Skin epidermis (tissue), 12 donors: ENCODE data around the gene EPS15.
"Not testable (repeated sequence)": the region's sequence is repeated elsewhere in the genome, so short reads cannot be mapped to it uniquely, and the experiment has no call there.

Source experiments
- H3K27ac ChIP-seq, 21 experiments: fragments of 200-600 bp; sonication (generic) in 11 of 21; one replicate each; pipeline ENCODE4 v1.5.0; 2020; ENCODE audit warnings: mild to moderate bottlenecking in 3 of 21, inconsistent platforms in 2 of 21, moderate library complexity in 2 of 21
- H3K4me3 ChIP-seq, 7 experiments: fragments of 200-600 bp; sonication (generic) in 2 of 7; one replicate each; pipeline ENCODE4 v1.5.0; 2020; ENCODE audit warnings: inconsistent platforms in 2 of 7, mild to moderate bottlenecking in 2 of 7, moderate library complexity in 1 of 7

EPS15 gene

GRCh38 chr1:51519048-51519864 lies at the start of gene EPS15:
Gene EPS15, minus strand, starts transcription at chr1:51519266. Its CDS starts 35 bp downstream, at chr1:51519231.
- peak within 1 kb of the TSS; percentile 80 to 97 (median 93) for H3K27ac ChIP-seq
- peak within 1 kb of the TSS; percentile 69 to 92 (median 80) for H3K4me3 ChIP-seq

DNA sequence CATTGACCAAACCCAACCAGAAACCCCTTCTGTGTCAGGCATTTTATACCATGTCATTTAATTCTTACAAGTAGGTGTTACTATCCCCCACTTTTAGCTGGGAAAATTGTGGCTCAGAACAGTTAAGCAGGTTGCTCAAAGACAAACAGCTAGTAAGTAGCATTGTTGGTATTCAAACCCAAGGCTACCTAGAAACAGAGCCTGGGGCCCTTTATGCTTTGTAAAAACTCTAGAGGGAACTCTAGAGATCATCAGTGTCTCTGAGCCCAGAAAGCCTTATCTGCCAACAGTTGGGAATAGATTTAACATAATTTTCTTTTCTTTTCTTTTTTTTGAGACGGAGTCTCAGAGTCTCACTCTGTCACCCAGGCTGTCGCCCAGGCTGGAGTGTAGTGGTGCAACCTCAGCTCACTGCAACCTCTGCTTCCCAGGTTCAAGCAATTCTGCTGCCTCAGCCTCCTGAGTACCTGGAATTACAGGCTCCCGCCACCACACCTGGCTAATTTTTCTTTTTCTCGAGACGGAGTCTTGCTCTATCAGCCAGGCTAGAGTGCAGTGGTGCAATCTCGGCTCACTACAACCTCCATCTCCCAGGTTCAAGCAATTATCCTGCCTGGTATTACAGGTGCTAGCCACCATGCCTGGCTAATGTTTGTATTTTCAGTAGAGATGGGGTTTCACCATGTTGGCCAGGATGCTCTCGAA lies 49.3 kb upstream of the EPS15 start:
- peak overlapping the region in 13 of 21 experiments; percentile 20 to 82 (median 67) for H3K27ac ChIP-seq
- no peak overlapping the region for H3K4me3 ChIP-seq

DNA sequence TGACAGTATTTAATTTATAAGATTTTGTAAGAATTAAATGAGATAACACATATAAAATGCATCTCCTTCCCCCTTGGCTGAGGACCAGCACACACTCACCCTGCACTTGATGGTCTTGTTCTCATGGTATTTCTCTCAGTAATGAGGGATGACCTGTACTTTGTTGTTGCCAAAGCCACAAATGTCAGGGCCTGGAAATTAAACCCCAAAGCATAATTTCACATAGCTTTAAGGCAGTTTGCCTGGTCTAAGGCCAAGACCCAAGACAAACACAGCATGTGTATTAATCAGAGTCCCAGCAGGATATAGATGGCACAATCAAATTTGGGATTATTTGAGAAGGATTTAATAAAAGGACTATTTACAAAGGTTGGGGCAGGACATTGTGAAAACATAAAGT lies 48.6 kb upstream of the EPS15 start:
- no peak overlapping the region for H3K4me3 ChIP-seq
- peak overlapping the region in 3 of 21 experiments; percentile 67 to 82 (median 73) for H3K27ac ChIP-seq

DNA sequence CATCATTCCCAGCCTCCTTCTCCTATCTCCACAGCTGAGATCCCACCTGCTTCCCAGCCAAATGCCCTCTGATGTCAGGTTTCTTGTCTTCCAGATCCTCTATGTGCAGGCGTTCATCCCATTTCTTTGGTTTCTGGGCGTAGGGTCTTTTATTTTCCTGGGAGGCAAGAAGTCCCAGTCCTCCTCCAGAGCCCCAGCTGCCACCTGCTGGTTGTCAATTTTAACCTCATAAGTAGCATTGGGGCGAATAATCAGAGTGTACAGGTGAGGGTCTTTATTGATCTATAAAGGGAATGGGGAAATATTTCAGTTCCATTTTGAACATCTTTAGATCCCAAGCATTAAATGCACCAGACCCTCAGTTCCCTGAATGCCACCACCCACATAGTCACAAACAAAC lies 47.2 kb upstream of the EPS15 start:
- Histone ChIP-seq H3K4me3 (no peak overlapping the region), H3K27ac (no peak overlapping the region)

DNA sequence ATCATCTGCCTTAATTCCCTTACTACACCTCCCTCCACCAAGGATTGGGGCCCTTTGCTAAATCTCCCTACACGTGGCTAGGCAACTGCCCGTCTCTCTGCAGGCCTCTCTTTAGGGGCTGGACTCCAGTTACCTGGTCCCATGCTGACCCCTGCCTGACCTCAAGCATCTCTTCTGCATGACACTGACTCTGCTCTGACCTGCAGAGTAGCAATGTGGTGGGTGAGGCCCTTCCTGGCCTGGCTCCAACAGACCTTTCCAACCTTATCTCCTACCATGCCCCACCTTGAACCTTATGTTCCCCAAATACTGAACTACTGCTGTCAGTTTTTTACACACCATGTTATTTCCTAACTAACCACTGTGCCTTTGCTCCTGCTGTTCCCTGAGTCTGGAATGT lies 45.9 kb upstream of the EPS15 start:
- Histone ChIP-seq H3K27ac (no peak overlapping the region), H3K4me3 (no peak overlapping the region)

DNA sequence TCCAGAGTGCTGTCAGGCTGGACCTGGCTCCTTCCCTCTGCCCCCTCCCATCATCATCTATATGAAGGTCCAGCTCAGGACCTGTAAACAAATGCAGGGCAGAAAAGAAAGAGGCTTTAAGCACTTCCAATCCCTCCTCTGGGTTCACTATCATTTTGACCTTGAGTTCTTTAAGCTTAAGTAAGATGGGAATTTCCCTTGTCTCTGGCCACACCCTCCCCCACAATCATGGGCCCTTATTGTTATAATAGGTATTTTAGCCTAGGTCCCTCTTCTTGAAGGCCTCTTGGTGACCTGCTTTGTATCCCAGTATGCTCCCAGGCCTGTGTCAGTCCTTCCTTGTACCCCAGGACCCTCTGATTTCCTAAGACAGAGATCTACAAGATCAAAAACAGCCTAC lies 45.1 kb upstream of the EPS15 start:
- H3K27ac ChIP-seq, result no peak overlapping the region
- no peak overlapping the region for H3K4me3 ChIP-seq

DNA sequence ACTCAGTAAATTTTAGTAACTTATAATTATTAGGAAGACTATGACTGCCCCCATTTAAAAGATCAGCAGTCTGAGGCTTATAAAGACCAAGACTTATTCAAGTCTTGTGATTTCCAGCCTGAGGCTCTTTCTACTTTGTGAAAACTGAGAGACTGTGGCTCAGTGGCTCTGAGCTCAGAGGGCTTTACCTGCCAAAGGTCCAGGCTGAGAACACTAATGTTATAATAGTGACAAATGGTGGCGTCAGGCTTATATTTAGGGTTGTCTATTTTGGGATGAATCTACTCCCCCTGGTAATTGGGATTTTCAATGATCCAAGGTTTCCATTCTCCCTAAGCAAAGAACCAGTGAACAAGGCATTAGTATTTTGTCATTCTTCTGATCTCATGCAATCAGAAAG lies 42.6 kb upstream of the EPS15 start:
- Histone ChIP-seq H3K4me3 (no peak overlapping the region), H3K27ac (no peak overlapping the region)

- H3K27ac ChIP-seq, H3K4me3 ChIP-seq: not testable (repeated sequence)
Measured at GRCh38 chr1:51560895-51561294, 41.8 kb upstream of the EPS15 start.

DNA sequence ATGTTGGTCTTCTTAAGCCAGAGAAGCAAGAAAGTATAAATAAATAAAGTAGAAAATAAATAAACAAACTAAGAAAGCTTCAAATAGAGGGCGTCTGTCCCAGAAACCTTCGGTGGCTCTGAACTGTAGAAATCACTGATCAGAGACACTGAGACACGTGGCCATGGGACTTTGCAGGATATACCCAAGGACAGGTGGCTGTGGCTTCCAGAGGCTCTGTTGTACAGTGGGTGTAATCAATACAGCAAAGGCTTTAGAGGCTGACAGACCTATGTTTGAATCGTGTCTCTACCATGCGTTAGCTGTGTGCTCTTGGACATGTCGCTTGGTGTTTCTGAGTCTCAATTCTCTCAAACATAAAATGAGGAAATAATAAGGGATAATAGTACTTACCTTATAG lies 41.0 kb upstream of the EPS15 start:
- Histone ChIP-seq H3K4me3 (no peak overlapping the region), H3K27ac (no peak overlapping the region)

DNA sequence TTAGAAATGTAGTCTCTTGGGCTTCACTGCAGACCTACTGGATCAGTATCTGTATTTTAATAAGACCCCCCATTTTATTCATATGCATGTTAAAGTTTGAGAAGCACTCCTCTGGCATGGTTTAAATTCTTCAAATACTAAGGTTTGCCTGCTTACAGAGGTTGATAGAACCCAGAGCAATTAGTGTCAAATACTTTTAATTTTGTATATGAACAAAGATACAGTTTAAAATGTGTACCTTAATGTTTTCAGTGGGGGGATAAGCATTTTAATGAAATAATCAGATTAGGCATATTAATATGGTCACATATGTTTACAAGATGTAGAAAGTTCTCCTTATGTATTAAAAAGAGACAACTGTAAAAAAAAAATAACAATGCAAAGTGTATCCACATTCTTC lies 40.4 kb upstream of the EPS15 start:
- H3K4me3 ChIP-seq, result no peak overlapping the region
- H3K27ac ChIP-seq, result no peak overlapping the region

DNA sequence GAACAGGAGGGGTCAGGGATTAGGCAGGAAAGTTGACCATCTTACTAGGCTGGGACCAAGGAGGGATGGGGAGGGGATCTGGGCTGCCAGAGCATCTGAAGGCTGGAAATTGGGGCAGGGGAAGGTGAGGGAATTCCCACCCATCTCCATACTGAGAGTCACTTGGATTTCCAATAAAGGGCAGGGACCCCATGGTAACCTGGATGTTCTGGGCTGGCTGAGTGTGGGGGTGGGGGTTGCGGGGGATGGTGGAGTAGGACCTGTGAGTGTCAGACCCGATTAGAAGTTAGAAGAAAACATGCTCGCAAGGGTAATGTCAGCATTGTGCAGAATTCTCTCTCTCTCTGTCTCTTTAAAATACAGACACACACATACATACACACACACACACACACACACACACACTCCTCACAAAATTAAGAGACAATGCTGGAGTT lies 40.0 kb upstream of the EPS15 start:
- Histone ChIP-seq H3K27ac (peak overlapping the region in 2 of 21 experiments; percentile 25 to 39), H3K4me3 (no peak overlapping the region)

GRCh38 chr1:51558375-51558924 lies 39.4 kb upstream of the EPS15 start:
- Histone ChIP-seq H3K4me3 (no peak overlapping the region), H3K27ac (peak overlapping the region in 2 of 21 experiments; percentile 25 to 39)

DNA sequence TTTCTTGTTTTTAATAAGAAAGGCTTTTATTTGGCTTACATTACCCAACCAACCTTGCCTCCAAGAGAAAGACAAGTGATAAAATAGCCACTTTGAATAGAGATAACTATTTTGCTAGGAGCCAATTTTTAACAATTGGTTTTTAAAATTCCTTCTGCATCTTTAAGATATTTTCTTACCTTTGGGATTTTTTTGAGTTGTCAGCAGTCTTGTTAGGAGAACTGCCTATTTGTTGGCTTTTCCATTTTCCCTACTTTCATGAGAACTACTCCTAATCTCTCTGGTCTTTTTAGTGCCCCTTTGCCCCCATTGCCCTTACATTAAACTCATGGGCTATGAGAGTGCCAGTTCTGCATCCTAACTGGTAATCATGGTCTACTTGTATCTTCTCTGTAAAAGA lies 38.1 kb upstream of the EPS15 start:
- no peak overlapping the region for H3K27ac ChIP-seq
- H3K4me3 ChIP-seq, result no peak overlapping the region

DNA sequence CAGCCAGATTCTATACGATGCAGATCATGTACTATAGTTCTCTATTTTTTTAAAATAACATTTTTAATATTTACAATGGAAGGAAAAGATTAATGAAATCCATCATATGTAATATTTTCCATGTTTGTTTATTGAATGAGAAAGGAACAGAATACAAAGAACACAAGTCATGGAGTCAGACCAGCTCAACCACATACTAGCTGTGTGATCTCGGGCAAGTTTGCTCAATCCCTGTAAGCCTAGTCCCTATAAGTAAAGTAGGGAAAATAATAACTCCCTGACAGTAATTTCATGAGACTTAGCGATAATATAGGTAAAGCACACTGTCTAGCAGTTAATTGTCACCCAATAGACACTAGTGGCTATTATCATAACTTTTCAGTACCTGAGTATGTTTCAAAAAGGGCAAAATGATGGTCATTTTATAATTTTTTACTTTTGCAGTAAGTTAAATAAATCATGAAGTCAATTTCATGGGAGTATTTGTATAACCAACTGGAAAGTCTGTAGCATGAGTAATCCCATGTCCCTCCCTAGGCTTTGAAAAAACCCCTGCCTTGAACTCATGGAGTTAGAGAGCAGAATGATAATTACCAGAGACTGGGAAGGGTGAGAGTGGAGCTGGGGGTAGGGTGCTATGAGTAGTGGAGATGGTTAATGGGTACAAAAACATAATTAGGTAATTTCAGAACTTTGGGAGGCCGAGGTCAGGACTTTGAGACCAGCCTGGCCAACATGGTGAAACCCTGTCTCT lies 37.0 kb upstream of the EPS15 start:
- Histone ChIP-seq H3K4me3 (no peak overlapping the region), H3K27ac (peak overlapping the region in 1 of 21 experiments; percentile 25)

GRCh38 chr1:51553911-51554310 lies 34.8 kb upstream of the EPS15 start:
- no peak overlapping the region for H3K27ac ChIP-seq
- H3K4me3 ChIP-seq, result no peak overlapping the region

DNA sequence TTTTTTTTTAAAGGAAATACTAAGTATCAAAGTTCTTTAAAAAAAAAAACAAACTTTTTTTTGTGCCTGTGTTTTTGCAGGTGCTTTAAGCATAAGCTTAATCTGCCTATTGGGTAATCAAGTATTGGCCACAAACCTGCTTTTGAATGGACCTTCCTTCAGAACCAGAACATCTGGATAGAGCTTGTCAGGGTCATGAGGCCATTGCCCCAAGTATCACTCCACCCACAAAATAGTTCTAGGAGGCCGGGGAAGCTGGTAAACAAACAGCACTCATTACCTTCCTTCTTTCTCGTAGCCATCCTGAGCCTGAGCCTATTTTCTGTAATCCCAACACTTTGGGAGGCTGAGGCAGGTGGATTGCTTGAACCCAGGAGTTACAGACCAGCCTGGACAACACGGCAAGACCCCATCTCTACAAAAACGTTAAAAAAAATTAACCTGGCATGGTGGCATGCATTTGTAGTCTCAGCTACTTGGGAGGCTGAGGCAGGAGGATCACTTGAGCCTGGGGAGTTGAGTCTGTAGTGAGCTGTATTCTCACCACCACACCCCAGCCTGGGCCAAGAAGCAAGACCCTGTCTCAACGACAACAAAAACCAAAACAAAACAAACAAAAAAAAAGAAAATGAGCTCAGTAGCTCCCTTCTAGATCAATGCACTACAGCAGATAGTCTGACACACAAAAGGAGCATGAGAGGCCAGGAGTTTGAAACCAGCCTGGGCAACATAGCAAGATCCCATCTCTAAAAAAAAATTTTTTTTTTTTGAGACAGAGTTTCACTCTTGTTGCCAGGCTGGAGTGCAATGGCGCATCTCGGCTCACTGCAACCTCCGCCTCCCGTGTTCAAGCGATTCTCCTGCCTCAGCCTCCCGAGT lies 34.1 kb upstream of the EPS15 start:
- Histone ChIP-seq H3K27ac (no peak overlapping the region), H3K4me3 (no peak overlapping the region)

DNA sequence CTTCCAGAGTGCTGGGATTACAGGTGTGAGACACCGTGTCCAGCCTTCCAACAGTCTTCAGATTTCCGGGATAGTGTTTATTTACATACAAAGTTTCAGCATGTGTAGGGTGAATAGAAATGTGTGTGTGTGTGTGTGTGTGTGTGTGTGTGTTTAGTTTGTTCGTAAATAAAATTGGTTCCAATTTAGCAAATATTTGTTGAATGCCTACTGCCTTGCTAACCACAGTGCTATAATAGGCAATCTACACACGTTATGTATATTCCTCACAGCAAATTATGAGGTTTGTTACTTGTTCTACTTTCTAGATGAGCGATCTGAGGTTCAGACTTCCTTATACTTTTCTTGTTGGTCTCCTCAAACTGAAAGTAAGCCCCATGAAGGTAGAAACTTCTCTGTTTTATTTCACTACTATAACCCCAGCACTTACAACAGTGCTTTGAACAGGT lies 32.8 kb upstream of the EPS15 start:
- Histone ChIP-seq H3K4me3 (no peak overlapping the region), H3K27ac (no peak overlapping the region)

GRCh38 chr1:51551081-51551480 lies 32.0 kb upstream of the EPS15 start:
- Histone ChIP-seq H3K4me3 (no peak overlapping the region), H3K27ac (peak overlapping the region in 2 of 21 experiments; percentile 21 to 24)

GRCh38 chr1:51549901-51550300 lies 30.8 kb upstream of the EPS15 start:
- no peak overlapping the region for H3K4me3 ChIP-seq
- H3K27ac ChIP-seq, result peak overlapping the region in 2 of 21 experiments; percentile 18 to 38
